ENCODE results near the gene SAA4.
"Not testable (repeated sequence)": the region's sequence is repeated elsewhere in the genome, so short reads cannot be mapped to it uniquely, and the experiment has no call there.

SAA4 gene

GRCh38 chr11:18191376-18191775 lies 45.2 kb downstream of the SAA4 start:
- in situ Hi-C loops (cut with HindIII; ENCODE audit: low sequenced_read_pairs) = no loop called here

GRCh38 chr11:18189476-18190245 lies 46.9 kb downstream of the SAA4 start:
- in situ Hi-C loops (cut with HindIII; ENCODE audit: low sequenced_read_pairs) = not testable (repeated sequence)

GRCh38 chr11:18188796-18189195 lies 47.8 kb downstream of the SAA4 start:
- in situ Hi-C loops (cut with HindIII; ENCODE audit: low sequenced_read_pairs) = no loop called here

Data from endothelial cell of hepatic sinusoid (primary cell).